GM12878 (cell line): ENCODE results near the gene FOXD2. TPM values are rescaled to one million over a fixed set of nuclear protein-coding genes. Genes with fewer than 3 reads are reported as not detected.
"Not testable (repeated sequence)": the region's sequence is repeated elsewhere in the genome, so short reads cannot be mapped to it uniquely, and the experiment has no call there.

Source experiments
- ATAC-seq: fragments of 200-7000 bp; cut with Tn5 transposase; 3 replicates; pipeline ENCODE4 v1.9.1; 2020; ENCODE audit warnings: mild to moderate bottlenecking, moderate library complexity
- BruUV-seq: library from RNA; stranded (reverse); fragments of 400-500 nt; replicated peaks from 2 replicates; lab custom pipeline; 2021; lab: Mats Ljungman, UMichigan
- CTCF ChIA-PET: fragments of 300-600 bp; sonication (Branson Sonifier 250); formaldehyde crosslinking; extraction: SDS; loops from one replicate; lab custom pipeline; 2021; ENCODE audit warnings: inconsistent platforms; lab: Yijun Ruan, JAX
- POLR2A ChIA-PET: fragments of 350-600 bp; formaldehyde crosslinking; extraction: SDS; loops from one replicate; lab custom pipeline; 2021; ENCODE audit warnings: inconsistent platforms; lab: Charles Lee
- RAD21 ChIA-PET: fragments of 300-600 bp; sonication (Branson Sonifier 250); formaldehyde crosslinking; loops from one replicate; lab custom pipeline; 2023; ENCODE audit warnings: antibody characterized with exemption; ENCODE audit not compliant: unreplicated experiment; lab: Charles Lee
- SMC1A ChIA-PET: fragments of 300-600 bp; sonication (Branson Sonifier 250); formaldehyde crosslinking; loops from one replicate; lab custom pipeline; 2023; ENCODE audit not compliant: unreplicated experiment, uncharacterized antibody; lab: Charles Lee
- DNase-seq: peaks from one replicate; pipeline ENCODE4 v3.0.0-alpha.2; 2011; ENCODE audit warnings: low read depth, low spot score
- FAIRE-seq: peaks from 3 replicates; lab custom pipeline; 2011; peaks lifted over from hg19 to GRCh38; lab: Jason Lieb, UNC
- H2AFZ ChIP-seq: 2 replicates; pipeline ENCODE4 v1.6.0; 2011; ENCODE audit warnings: low read depth, low read length, control low read depth; ENCODE audit not compliant: control insufficient read depth
- H3K27ac ChIP-seq: 2 replicates; pipeline ENCODE4 v1.5.1; 2011; ENCODE audit warnings: control low read depth; ENCODE audit not compliant: control insufficient read depth, insufficient read depth
- H3K27me3 ChIP-seq, 2 experiments: replicated peaks in 1 of 2; 2 replicates each; pipeline versions ENCODE4 v1.6.0 to v1.6.1; 2011; ENCODE audit warnings: low read length in 1 of 2; ENCODE audit not compliant: control insufficient read depth in 2 of 2, insufficient read depth in 2 of 2
- H3K36me3 ChIP-seq, 2 experiments: 2 replicates each; pipeline ENCODE4 v1.5.1; 2011; ENCODE audit warnings: low read length in 1 of 2; ENCODE audit not compliant: control insufficient read depth in 2 of 2, insufficient read depth in 2 of 2
- H3K4me1 ChIP-seq: 2 replicates; pipeline ENCODE4 v1.6.1; 2011; ENCODE audit warnings: mild to moderate bottlenecking, low read length, moderate library complexity, mixed read lengths; ENCODE audit not compliant: control insufficient read depth, insufficient read depth
- H3K4me2 ChIP-seq: 2 replicates; pipeline ENCODE4 v1.6.0; 2011; ENCODE audit warnings: control low read depth; ENCODE audit not compliant: control insufficient read depth, insufficient read depth
- H3K4me3 ChIP-seq: fragments of 200-600 bp; sonication (generic); 2 replicates; pipeline ENCODE4 v1.5.1; 2016
- H3K79me2 ChIP-seq: 2 replicates; pipeline ENCODE4 v1.6.0; 2011; ENCODE audit warnings: low read length; ENCODE audit not compliant: control insufficient read depth, insufficient read depth
- H3K9ac ChIP-seq: 2 replicates; pipeline ENCODE4 v1.8.0; 2011; ENCODE audit warnings: low read length, control low read depth, mixed read lengths; ENCODE audit not compliant: control insufficient read depth, insufficient read depth
- H3K9me3 ChIP-seq: replicated peaks from 3 replicates; pipeline ENCODE4 v1.5.1; 2011; ENCODE audit warnings: mild to moderate bottlenecking, low read length; ENCODE audit not compliant: control insufficient read depth, insufficient read depth
- H4K20me1 ChIP-seq: 2 replicates; pipeline ENCODE4 v1.6.0; 2011; ENCODE audit not compliant: control insufficient read depth, insufficient read depth
- BCLAF1 ChIP-seq: fragments of 450-650 bp; IDR thresholded peaks from 2 replicates; pipeline ENCODE4 v1.6.1; 2017; ENCODE audit warnings: antibody characterized with exemption, mild to moderate bottlenecking, moderate library complexity
- CHD1 ChIP-seq: IDR thresholded peaks from 2 replicates; pipeline ENCODE4 v1.6.1; 2012; ENCODE audit warnings: low read depth, low read length, improper control_type of control experiment
- CHD2 ChIP-seq: IDR thresholded peaks from 2 replicates; pipeline ENCODE4 v1.6.1; 2011; ENCODE audit warnings: low read depth, low read length, improper control_type of control experiment, borderline replicate concordance
- HCFC1 ChIP-seq: fragments of 150-350 bp; IDR thresholded peaks from 2 replicates; pipeline ENCODE4 v1.6.1; 2014; ENCODE audit warnings: low read length
- POLR2A ChIP-seq: IDR thresholded peaks from 2 replicates; pipeline ENCODE4 v1.6.1; 2011; ENCODE audit warnings: low read depth, mild to moderate bottlenecking, low read length
- POU2F2 ChIP-seq: IDR thresholded peaks from 3 replicates; pipeline ENCODE4 v1.6.1; 2011; ENCODE audit warnings: low read depth, mild to moderate bottlenecking, low read length, borderline replicate concordance
- RB1 ChIP-seq: fragments of 450-650 bp; formaldehyde crosslinking; IDR thresholded peaks from 2 replicates; pipeline ENCODE4 v1.6.1; 2017; ENCODE audit warnings: mild to moderate bottlenecking, borderline replicate concordance
- RFX5 ChIP-seq: IDR thresholded peaks from 2 replicates; pipeline ENCODE4 v1.6.1; 2011; ENCODE audit warnings: low read depth, low read length, improper control_type of control experiment
- SUPT20H ChIP-seq: IDR thresholded peaks from 2 replicates; pipeline ENCODE4 v1.6.1; 2011; ENCODE audit warnings: low read depth, mild to moderate bottlenecking, low read length, moderate library complexity, borderline replicate concordance; ENCODE audit not compliant: control insufficient read depth
- USF1 ChIP-seq: IDR thresholded peaks from 2 replicates; pipeline ENCODE4 v1.6.1; 2011; ENCODE audit warnings: borderline replicate concordance, low read depth, mild to moderate bottlenecking, moderate library complexity, mixed read lengths, low read length; ENCODE audit not compliant: insufficient read depth; ENCODE audit errors: extremely low read length
- WRNIP1 ChIP-seq: IDR thresholded peaks from 2 replicates; pipeline ENCODE4 v1.6.1; 2011; ENCODE audit warnings: low read depth, low read length, improper control_type of control experiment, borderline replicate concordance
- YBX1 ChIP-seq: fragments of 450-650 bp; IDR thresholded peaks from 2 replicates; pipeline ENCODE4 v1.6.1; 2016; ENCODE audit warnings: antibody characterized with exemption
- ZBED1 ChIP-seq: IDR thresholded peaks from 2 replicates; pipeline ENCODE4 v1.6.1; 2016; ENCODE audit warnings: borderline replicate concordance
- ZNF274 ChIP-seq: IDR thresholded peaks from one replicate; pipeline ENCODE4 v1.8.0; 2011; ENCODE audit not compliant: insufficient read length, insufficient read depth
- WGBS: methylation state at CpG from one replicate; pipeline ENCODE4 v1.1.6; 2016; ENCODE audit warnings: low lambda C conversion rate; ENCODE audit not compliant: insufficient replicate concordance, insufficient coverage; ENCODE audit errors: missing lambda C conversion rate; 5-methylcytosine and 5-hydroxymethylcytosine counted together
- in situ Hi-C: fragments of 300-500 bp; cut with MboI; formaldehyde crosslinking; loops from 9 replicates; pipeline ENCODE4 v1.14.3; 2018; ENCODE audit warnings: mixed read lengths
- intact Hi-C: fragments of 100-400 bp; cut with micrococcal nuclease; formaldehyde crosslinking; loops from one replicate; pipeline ENCODE4 v1.14.2; 2022; ENCODE audit not compliant: unreplicated experiment
- polyA plus RNA-seq, 11 experiments: library from polyadenylated mRNA; depleted of rRNA in 4 of 11; unstranded in 6 of 11; stranded (reverse) in 5 of 11; fragments of >200 nt; fragmentation: Nextera tagmentation in 4 of 11; fragmentation: Illumina TruSeq in 1 of 11; extraction: Ambion mirVana in 4 of 11; extraction: Trizol in 1 of 11; gene quantifications; 1 replicate in 1 of 11; 2 replicates in 10 of 11; pipeline versions ENCODE4 v1.2.1 to v1.2.3, GENCODE V29; 2011 to 2016; ENCODE audit warnings: inconsistent platforms in 2 of 11, missing spikeins in 2 of 11, low read depth in 1 of 11
- total RNA-seq, 4 experiments: library from RNA; depleted of rRNA in 3 of 4; stranded (reverse); fragments of >200 nt in 3 of 4; fragmentation: Illumina TruSeq in 1 of 4; extraction: Trizol in 1 of 4; gene quantifications; 2 replicates each; pipeline versions ENCODE4 v1.2.1 to v1.2.3, GENCODE V29; 2013 to 2021

The FOXD2 gene
- total and polyA plus RNA-seq, 10 of the 15 experiments (the other 5 are each of a cell fraction or from before 2014, with no cell fraction given) = under 0.01 to 0.27 (median 0.04) TPM; not detected in 1

GRCh38 chr1:47453910-47454309 is 16.1 kb downstream of the FOXD2 start:
- H3K9me3 ChIP-seq, DNase-seq, H3K27me3 ChIP-seq, H2AFZ ChIP-seq, intact Hi-C loops, RAD21 ChIA-PET, BruUV-seq, H4K20me1 ChIP-seq, SMC1A ChIA-PET, H3K27ac ChIP-seq, H3K4me2 ChIP-seq, in situ Hi-C loops, H3K36me3 ChIP-seq, H3K4me3 ChIP-seq, H3K9ac ChIP-seq, H3K79me2 ChIP-seq, H3K4me1 ChIP-seq, POLR2A ChIA-PET, FAIRE-seq: not testable (repeated sequence)
- peak; percentile 29; the same call in 1 of the 3 replicates for ATAC-seq
- WGBS = 23% methylated on average over 2 of the region's 2 CpGs
- CTCF ChIA-PET = interaction anchor here (1.7 kb wide), 1 partner anchor 16 kb away, joined by 10 read pairs; the partner anchor contains the start of gene FOXD2

GRCh38 chr1:47456250-47456649 is 18.4 kb downstream of the FOXD2 start:
- no peak for DNase-seq
- Histone ChIP-seq H3K4me2 (no peak overlapping the region), H3K27ac (no peak overlapping the region), H3K79me2 (no peaks in the 10 kb centered on the region), H3K4me1 (no peaks in the 10 kb centered on the region), H3K36me3 (no peaks in the 10 kb centered on the region), H2AFZ (no peak overlapping the region), H4K20me1 (no peaks in the 10 kb centered on the region), H3K9ac (no peak overlapping the region), H3K27me3 (peaks cover 4 to 5% of the 10 kb centered on the region in 2 experiments; a peak in 2 of 4 replicates), H3K9me3 (no peaks in the 10 kb centered on the region), H3K4me3 (no peak overlapping the region)
- WGBS = 32% methylated on average over 4 of the region's 4 CpGs
- CTCF ChIA-PET = no interaction called here
- intact Hi-C loops = no loop called here
- in situ Hi-C loops = no loop called here
- BruUV-seq = no TSS peak
- SMC1A ChIA-PET = no interaction called here
- ATAC-seq = no peak
- POLR2A ChIA-PET = interaction anchor here (0.5 kb wide), 1 partner anchor 19 kb away, joined by 3 read pairs; the partner anchor contains the start of gene FOXD2
- RAD21 ChIA-PET = no interaction called here
- TF ChIP-seq POLR2A (no peak), USF1 (no peak), WRNIP1 (no peak), POU2F2 (no peak), CHD1 (no peak), RFX5 (no peak), SUPT20H (no peak), ZBED1 (no peak), HCFC1 (no peak), RB1 (no peak), BCLAF1 (no peak), ZNF274 (no peak), CHD2 (no peak), YBX1 (no peak)
- FAIRE-seq = no peak
